Lower leg skin (tissue), 4 donors: ENCODE results near the gene PDLIM4. TPM values are rescaled to one million over a fixed set of nuclear protein-coding genes. Genes with fewer than 3 reads are reported as not detected.

ENCODE experiments used
- DNase-seq, 2 donors: peaks; one replicate each; pipeline ENCODE4 v3.0.0-alpha.2; 2019; ENCODE audit warnings: low spot score in 2 of 2
- H3K4me3 ChIP-seq: fragments of 200-600 bp; sonication (generic); 2 replicates; pipeline ENCODE4 v1.5.1; 2017; ENCODE audit warnings: mild to moderate bottlenecking, low read depth; ENCODE audit not compliant: poor library complexity, severe bottlenecking
- POLR2A ChIP-seq, 2 donors: fragments of 450-650 bp; IDR thresholded peaks; one replicate each; pipeline ENCODE4 v1.6.1; 2016 to 2017; ENCODE audit warnings: antibody characterized with exemption in 2 of 2, mild to moderate bottlenecking in 1 of 2, moderate library complexity in 1 of 2
- WGBS, 2 donors: methylation state at CpG; one replicate each; pipeline ENCODE4 v1.1.5; 2018; 5-methylcytosine and 5-hydroxymethylcytosine counted together
- intact Hi-C: fragments of 100-400 bp; cut with DNase I; formaldehyde crosslinking; loops from one replicate; pipeline ENCODE4 v1.15.0; 2023; ENCODE audit warnings: low total_unique reads
- total RNA-seq, 4 donors: library from RNA; depleted of rRNA; stranded (reverse); fragments of >200 nt; gene quantifications; one replicate each; pipeline ENCODE4 v1.1.0, GENCODE V29; 2016
- TF ChIP-seq, protein P1 (sequence below), 3 donors: fragments of 450-650 bp; IDR thresholded peaks; one replicate each; pipeline ENCODE4 v1.5.1; 2016; ENCODE audit warnings: antibody characterized with exemption in 3 of 3, mild to moderate bottlenecking in 3 of 3, moderate library complexity in 2 of 3

Gene PDLIM4
- total RNA-seq, 4 donors from 2014 or later, result 52.5 to 191 (median 85.9) TPM

DNA sequence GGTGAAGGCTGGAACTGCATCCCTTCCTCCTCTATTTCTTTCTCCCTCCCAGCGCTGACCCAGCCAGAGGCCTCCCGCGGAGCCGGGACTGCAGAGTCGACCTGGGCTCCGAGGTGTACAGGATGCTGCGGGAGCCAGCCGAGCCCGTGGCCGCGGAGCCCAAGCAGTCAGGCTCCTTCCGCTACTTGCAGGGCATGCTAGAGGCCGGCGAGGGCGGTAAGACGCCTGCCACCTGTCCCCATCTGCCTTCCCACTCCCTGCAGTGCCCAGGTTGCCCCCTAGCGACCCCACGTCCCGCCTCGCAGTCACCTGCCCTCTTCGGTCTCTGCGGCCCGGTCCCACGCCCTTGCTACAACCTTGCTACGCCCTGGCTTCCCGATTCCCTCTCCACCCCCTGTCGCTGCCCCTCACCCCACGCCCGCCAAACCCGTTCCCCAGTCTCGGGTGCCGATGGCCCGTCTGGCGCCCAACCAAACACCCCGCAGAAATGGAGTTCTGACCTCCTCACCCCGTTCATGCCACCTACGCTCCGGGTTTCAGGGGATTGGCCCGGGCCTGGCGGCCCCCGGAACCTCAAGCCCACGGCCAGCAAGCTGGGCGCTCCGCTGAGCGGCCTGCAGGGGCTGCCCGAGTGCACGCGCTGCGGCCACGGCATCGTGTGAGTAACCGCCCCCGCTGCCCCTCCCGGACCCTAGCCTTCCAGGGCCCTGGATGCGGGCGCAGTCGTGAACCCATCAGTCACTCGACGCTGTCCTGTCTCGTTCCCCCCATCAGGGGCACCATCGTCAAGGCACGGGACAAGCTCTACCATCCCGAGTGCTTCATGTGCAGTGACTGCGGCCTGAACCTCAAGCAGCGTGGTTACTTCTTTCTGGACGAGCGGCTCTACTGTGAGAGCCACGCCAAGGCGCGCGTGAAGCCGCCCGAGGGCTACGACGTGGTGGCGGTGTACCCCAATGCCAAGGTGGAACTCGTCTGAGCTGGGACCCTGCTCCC, 14.1 kb downstream of the PDLIM4 start:
- intact Hi-C loops, result no loop called here
- TF ChIP-seq, protein P1, sequence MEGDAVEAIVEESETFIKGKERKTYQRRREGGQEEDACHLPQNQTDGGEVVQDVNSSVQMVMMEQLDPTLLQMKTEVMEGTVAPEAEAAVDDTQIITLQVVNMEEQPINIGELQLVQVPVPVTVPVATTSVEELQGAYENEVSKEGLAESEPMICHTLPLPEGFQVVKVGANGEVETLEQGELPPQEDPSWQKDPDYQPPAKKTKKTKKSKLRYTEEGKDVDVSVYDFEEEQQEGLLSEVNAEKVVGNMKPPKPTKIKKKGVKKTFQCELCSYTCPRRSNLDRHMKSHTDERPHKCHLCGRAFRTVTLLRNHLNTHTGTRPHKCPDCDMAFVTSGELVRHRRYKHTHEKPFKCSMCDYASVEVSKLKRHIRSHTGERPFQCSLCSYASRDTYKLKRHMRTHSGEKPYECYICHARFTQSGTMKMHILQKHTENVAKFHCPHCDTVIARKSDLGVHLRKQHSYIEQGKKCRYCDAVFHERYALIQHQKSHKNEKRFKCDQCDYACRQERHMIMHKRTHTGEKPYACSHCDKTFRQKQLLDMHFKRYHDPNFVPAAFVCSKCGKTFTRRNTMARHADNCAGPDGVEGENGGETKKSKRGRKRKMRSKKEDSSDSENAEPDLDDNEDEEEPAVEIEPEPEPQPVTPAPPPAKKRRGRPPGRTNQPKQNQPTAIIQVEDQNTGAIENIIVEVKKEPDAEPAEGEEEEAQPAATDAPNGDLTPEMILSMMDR (IDR thresholded peaks at IDR 0.05), result no peak
- TF ChIP-seq POLR2A (IDR thresholded peaks at IDR 0.05), result no peak
- WGBS, 2 donors, result 87 to 93% methylated on average over 73 of the region's 77 CpGs
- DNase-seq, result peak in 1 of 2 donors; percentile 84
- H3K4me3 ChIP-seq, result no peak overlapping the region

DNA sequence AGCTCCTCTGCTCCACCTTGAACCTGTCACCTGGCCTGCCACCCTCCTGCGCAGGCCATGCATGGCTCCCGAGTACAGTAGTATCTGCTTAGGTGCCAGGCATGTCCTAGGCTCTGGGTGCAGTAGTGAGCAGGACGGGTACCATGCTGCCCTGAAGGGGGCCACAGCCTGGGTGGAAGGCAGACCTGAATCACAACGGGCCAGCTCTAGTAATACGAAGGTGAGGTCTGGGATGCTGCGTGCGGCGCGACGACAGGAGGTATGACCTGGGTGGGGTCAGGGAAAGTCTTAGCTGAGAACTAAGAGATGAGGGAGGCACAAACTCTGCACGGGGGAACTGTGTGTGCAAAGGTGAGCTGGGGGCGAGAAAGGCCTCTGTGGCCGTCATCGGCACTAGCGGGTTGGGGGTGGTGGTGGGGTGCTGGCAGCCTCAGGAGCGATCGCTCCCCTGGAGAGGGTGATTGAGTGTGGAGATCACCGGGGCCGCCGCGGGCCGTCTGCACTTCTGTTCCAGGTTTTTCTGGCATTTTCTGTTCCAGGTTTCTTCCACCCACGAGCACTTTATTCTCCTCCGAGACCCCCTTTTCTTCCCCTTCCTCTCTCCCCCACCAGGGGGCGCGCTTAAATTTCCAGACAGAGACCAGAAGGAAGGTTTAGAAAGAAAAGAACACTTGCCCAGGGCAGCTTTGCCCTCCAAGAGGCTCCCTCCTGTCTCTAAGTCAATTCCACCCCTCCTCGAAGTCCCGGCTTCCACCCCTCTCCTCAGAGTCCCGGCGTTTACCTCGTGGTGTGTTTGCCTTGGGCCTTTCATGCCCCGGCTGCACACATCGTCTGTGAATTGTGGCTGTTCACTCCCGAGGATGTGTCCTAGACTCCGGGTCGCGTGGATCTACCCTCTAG, 15.1 kb downstream of the PDLIM4 start:
- TF ChIP-seq, protein P1 (IDR thresholded peaks at IDR 0.05), result peak in 1 of 3 donors; percentile 74
- no peak for TF ChIP-seq POLR2A (IDR thresholded peaks at IDR 0.05)
- H3K4me3 ChIP-seq, result no peak overlapping the region
- peak in 1 of 2 donors; percentile 86 for DNase-seq
- intact Hi-C loops, result no loop called here
- 63 to 65% methylated on average over 35 to 37 of the region's 37 CpGs for WGBS, 2 donors

DNA sequence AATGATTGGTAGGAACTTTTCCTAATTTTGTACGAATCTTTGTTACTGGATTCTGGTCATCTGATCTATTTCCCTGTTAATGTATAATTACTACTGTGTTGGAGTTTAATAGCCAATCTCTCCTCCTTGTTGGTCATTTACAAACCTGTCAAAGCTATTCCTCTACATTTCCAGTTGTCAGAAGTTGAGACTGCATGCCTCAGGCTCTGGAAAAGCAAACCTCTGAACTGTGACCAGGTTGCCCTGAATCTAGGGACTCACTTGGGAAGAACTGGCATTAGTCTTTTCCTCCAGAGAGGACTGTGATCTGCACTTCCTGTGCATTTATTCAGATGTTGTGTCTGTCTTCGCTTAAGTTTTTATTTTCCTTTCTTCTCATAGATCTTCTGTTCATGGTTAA, 16.1 kb downstream of the PDLIM4 start:
- intact Hi-C loops, result no loop called here
- peak in 1 of 2 donors; percentile 8 for DNase-seq
- TF ChIP-seq, protein P1 (IDR thresholded peaks at IDR 0.05), result no peak
- TF ChIP-seq POLR2A (IDR thresholded peaks at IDR 0.05), result no peak
- no peak overlapping the region for H3K4me3 ChIP-seq
- WGBS, 2 donors, result 65 to 69% methylated on average over 2 of the region's 2 CpGs

DNA sequence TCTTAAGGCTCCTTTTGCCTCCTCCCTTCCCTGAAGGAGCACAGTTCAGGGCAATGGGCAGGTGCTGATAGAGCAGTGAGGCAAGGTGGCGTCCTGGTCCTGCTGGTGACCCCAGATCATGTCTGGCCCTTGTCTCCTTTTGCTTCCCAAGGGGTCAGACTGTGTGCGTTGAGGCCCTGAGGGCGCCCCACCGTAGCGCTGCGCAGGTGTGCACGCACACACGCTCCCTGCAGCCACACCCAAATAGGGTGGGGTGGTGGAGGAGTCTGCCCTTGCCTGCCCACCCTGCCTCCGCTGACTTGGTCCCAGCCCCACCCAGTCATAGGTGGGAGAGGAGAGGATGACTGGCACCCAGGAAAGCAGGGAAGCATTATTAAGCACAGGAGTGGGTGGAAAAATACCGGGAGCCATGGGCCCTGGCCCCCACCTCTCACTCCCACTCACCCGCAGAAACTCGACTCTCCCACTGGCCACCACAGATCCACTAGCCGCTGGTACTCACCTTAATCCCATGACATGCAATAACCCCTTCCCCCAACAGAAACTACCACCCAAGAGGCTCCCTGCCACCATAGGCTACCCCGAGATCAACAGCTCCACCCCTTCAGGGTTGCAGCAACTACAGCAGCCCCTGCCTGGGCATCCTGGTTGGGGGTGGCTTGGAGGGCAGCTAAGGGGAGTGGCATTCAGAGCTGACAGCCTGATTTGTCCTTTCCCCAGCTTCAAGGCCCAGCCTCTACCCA, 16.7 kb downstream of the PDLIM4 start:
- intact Hi-C loops, result no loop called here
- WGBS, 2 donors, result 55 to 74% methylated on average over 14 of the region's 14 CpGs
- peak in 1 of 2 donors; percentile 71 for DNase-seq
- no peak for TF ChIP-seq POLR2A (IDR thresholded peaks at IDR 0.05)
- TF ChIP-seq, protein P1 (IDR thresholded peaks at IDR 0.05), result no peak
- no peak overlapping the region for H3K4me3 ChIP-seq
